ENCODE data around the gene OR11L1.

OR11L1 gene

DNA sequence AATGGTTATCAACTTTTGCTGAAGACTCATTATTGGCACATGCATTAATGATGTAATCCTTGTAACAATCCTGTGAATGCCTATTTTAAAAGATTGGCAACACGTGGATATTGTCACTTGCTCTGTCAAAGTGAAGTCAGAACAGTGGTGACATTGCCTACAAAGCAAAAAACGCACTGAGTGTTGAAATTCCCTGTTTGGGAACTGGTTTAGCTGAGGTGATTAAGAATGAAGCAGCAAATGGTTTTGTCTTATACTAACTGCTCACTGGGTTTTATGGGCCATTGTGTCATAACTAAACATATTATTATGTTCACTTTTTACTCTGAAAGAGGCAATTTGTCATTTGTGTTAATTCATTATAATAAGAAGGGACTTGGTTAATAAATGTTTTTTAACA lies 29.1 kb downstream of the OR11L1 start:
- no peak for DNase-seq (ENCODE audit: low read depth in 3 of 3)

DNA sequence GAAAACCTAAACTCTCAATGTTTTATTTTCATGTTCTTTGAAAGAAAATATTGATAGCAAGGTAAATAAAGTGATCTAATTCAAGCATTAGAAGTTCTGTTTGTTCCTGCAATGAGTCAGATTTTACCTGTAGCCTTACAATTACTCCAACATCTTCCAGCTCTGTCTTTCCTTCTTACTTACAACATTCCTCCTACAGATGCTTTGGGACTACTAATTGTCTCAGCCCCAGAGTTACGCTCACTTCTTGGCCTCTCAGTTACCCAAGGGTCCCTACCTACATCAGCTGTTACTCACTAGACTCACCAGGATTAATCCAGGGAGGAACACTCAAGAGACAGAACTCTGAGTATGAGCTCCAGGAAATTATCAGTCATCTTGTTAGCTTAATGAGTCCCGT lies 44.2 kb downstream of the OR11L1 start:
- DNase-seq (ENCODE audit: low read depth in 3 of 3): no peak
